Endothelial cell (in vitro differentiated cells): ENCODE data around the gene RHOV. TPM values are rescaled to one million over a fixed set of nuclear protein-coding genes. Genes with fewer than 3 reads are reported as not detected.
A peak's percentile ranks its signal among the peaks of the same experiment; 100 is the strongest.

Experiments
- DNase-seq: peaks from one replicate; pipeline ENCODE4 v3.0.0; 2021; ENCODE audit warnings: low spot score
- H3K27ac Mint-ChIP-seq: one replicate; pipeline ENCODE4 v1.8.0; 2021; ENCODE audit warnings: mixed read lengths, inconsistent platforms; ENCODE audit not compliant: unreplicated experiment
- H3K27me3 Mint-ChIP-seq: one replicate; pipeline ENCODE4 v1.8.0; 2021; ENCODE audit warnings: mild to moderate bottlenecking, moderate library complexity, mixed read lengths, inconsistent platforms; ENCODE audit not compliant: unreplicated experiment
- H3K36me3 Mint-ChIP-seq: one replicate; pipeline ENCODE4 v1.8.0; 2021; ENCODE audit warnings: mild to moderate bottlenecking, low read depth, mixed read lengths, inconsistent platforms; ENCODE audit not compliant: unreplicated experiment
- H3K4me1 Mint-ChIP-seq: one replicate; pipeline ENCODE4 v1.8.0; 2021; ENCODE audit warnings: mild to moderate bottlenecking, mixed read lengths, inconsistent platforms; ENCODE audit not compliant: unreplicated experiment
- H3K4me3 Mint-ChIP-seq: one replicate; pipeline ENCODE4 v1.8.0; 2021; ENCODE audit warnings: mild to moderate bottlenecking, mixed read lengths, inconsistent platforms; ENCODE audit not compliant: unreplicated experiment
- H3K9me3 Mint-ChIP-seq: one replicate; pipeline ENCODE4 v1.8.0; 2021; ENCODE audit warnings: mixed read lengths, inconsistent platforms; ENCODE audit not compliant: unreplicated experiment
- CTCF ChIP-seq: fragments of 200-600 bp; sonication (generic); IDR thresholded peaks from one replicate; pipeline ENCODE4 v1.5.0; 2021; ENCODE audit warnings: antibody characterized with exemption; ENCODE audit not compliant: unreplicated experiment
- total RNA-seq: library from RNA; stranded (reverse); fragmentation: NEBNext Ultra II Directional; extraction: Animal tissue kit (Norgen Biotek cat#: 25700); gene quantifications from one replicate; pipeline ENCODE4 v1.2.1, GENCODE V29; 2021; ENCODE audit not compliant: unreplicated experiment

Gene RHOV
- total RNA-seq, 1 donor from 2014 or later: 1.4 TPM

- Mint-ChIP-seq H3K27me3 (peaks cover 3% of the 10 kb centered on the region), H3K4me1 (peaks cover 24% of the 10 kb centered on the region), H3K36me3 (peaks cover 7% of the 10 kb centered on the region), H3K9me3 (no peaks in the 10 kb centered on the region), H3K27ac (no peak overlapping the region), H3K4me3 (no peak overlapping the region)
- TF ChIP-seq CTCF: no peak
- DNase-seq: no peak
Observed at GRCh38 chr15:40829115-40829514, 44.9 kb downstream of the RHOV start.

DNA sequence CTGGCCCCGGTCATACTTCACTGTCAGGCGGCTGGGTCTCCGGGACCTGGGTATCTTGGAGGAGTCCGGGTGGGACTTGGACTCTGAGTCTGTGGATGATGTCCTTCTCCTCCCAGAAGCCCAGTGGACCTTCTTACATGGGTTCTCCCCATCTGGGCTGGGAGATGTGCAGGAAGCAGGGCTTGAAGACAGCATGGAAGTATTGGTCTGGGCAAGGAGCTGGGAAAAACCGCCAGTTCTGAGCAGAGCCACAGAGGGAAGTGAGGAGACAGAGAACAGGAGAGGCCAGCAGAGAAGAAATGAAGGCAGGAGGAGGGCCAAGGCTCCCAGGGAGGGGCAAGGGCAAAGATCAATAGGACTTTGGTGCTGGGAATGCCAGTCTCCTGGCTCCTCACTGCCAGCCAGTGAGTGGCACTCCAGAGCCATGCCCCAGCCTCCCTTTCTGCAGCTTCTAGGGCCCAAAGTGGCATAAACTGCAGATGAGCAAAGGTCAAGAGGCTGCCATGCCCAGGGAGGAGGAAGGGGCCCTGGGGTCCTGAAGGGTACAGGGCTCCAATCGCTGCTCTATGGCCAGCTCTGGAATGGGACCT lies 45.5 kb downstream of the RHOV start, which contains the start of gene PPP1R14D:
Gene PPP1R14D, minus strand, starts transcription at position 262 of the 590 bp plus-strand sequence. Its CDS starts 67 bp downstream, at position 195.
- DNase-seq: no peak
- Mint-ChIP-seq H3K27ac (no peak within 1 kb of the TSS), H3K9me3 (no peaks in the 10 kb centered on the region), H3K4me3 (no peak within 1 kb of the TSS), H3K36me3 (peaks cover 7% of the 10 kb centered on the region), H3K4me1 (peaks cover 26% of the 10 kb centered on the region), H3K27me3 (peaks cover 3% of the 10 kb centered on the region)
- no peak for TF ChIP-seq CTCF

GRCh38 chr15:40826423-40827075 lies 47.5 kb downstream of the RHOV start:
- no peaks in the 10 kb centered on the region for H3K9me3 Mint-ChIP-seq
- no peak overlapping the region for H3K4me3 Mint-ChIP-seq
- no peak for TF ChIP-seq CTCF
- no peak for DNase-seq
- peaks cover 20% of the 10 kb centered on the region for H3K4me1 Mint-ChIP-seq
- H3K27me3 Mint-ChIP-seq: peaks cover 2% of the 10 kb centered on the region
- H3K27ac Mint-ChIP-seq: no peak overlapping the region
- H3K36me3 Mint-ChIP-seq: no peaks in the 10 kb centered on the region

GRCh38 chr15:40825661-40826422 lies 48.2 kb downstream of the RHOV start:
- H3K4me1 Mint-ChIP-seq: peaks cover 16% of the 10 kb centered on the region

More at GRCh38 chr15:40825661-40826422, 48.2 kb downstream of the RHOV start:
- no peak overlapping the region for H3K4me3 Mint-ChIP-seq
- H3K9me3 Mint-ChIP-seq: no peaks in the 10 kb centered on the region
- peak overlapping the region; percentile 27 for H3K27ac Mint-ChIP-seq
- no peak for TF ChIP-seq CTCF
- H3K36me3 Mint-ChIP-seq: no peaks in the 10 kb centered on the region
- no peak for DNase-seq
- H3K27me3 Mint-ChIP-seq: peaks cover 2% of the 10 kb centered on the region
